HG03175 (cell line): ENCODE data around the gene ZNF341.
"Not testable (repeated sequence)": the region's sequence is repeated elsewhere in the genome, so short reads cannot be mapped to it uniquely, and the experiment has no call there.

Source experiments
- ATAC-seq: cut with Tn5 transposase; IDR thresholded peaks from one replicate; pipeline ENCODE4 v1.9.1; 2021; ENCODE audit warnings: mild to moderate bottlenecking, moderate library complexity; ENCODE audit not compliant: unreplicated experiment

Gene ZNF341

GRCh38 chr20:33731693-33732165, at the start of gene ZNF341:
TSS of gene ZNF341 (plus strand) at chr20:33731996. CDS start at chr20:33732022, 26 bp downstream.
- peak; percentile 68 for ATAC-seq

GRCh38 chr20:33684533-33685327, 47.1 kb upstream of the ZNF341 start:
- no peak for ATAC-seq

- ATAC-seq = peak; percentile 34
These were observed 46.3 kb upstream of the ZNF341 start for GRCh38 chr20:33685328-33686099.

- peak; percentile 88 for ATAC-seq
These were observed 45.5 kb upstream of the ZNF341 start, which contains the start of gene E2F1 for GRCh38 chr20:33686100-33686983. TSS of gene E2F1 (minus strand) at chr20:33686385. CDS start at chr20:33686264, 121 bp downstream.

GRCh38 chr20:33686984-33687366, 44.8 kb upstream of the ZNF341 start:
- no peak for ATAC-seq

- no peak for ATAC-seq
These were observed 44.4 kb upstream of the ZNF341 start for GRCh38 chr20:33687370-33687915.

- ATAC-seq = no peak
These were observed 43.5 kb upstream of the ZNF341 start for GRCh38 chr20:33687993-33688937.

- no peak for ATAC-seq
These were observed 42.8 kb upstream of the ZNF341 start for GRCh38 chr20:33688938-33689424.

GRCh38 chr20:33689493-33689892, 42.3 kb upstream of the ZNF341 start:
- no peak for ATAC-seq

GRCh38 chr20:33689973-33690372, 41.8 kb upstream of the ZNF341 start:
- ATAC-seq = no peak

GRCh38 chr20:33693289-33693688, 38.5 kb upstream of the ZNF341 start:
- no peak for ATAC-seq

- no peak for ATAC-seq
These were observed 37.8 kb upstream of the ZNF341 start for GRCh38 chr20:33693741-33694638.

GRCh38 chr20:33694639-33695012, 37.2 kb upstream of the ZNF341 start:
- no peak for ATAC-seq

- no peak for ATAC-seq
These were observed 35.3 kb upstream of the ZNF341 start for GRCh38 chr20:33696448-33696847.

- no peak for ATAC-seq
These were observed 34.7 kb upstream of the ZNF341 start for GRCh38 chr20:33697129-33697528.

GRCh38 chr20:33698966-33699365, 32.8 kb upstream of the ZNF341 start:
- not testable (repeated sequence) for ATAC-seq

- not testable (repeated sequence) for ATAC-seq
These were observed 30.9 kb upstream of the ZNF341 start for GRCh38 chr20:33700696-33701441.
